C4-2B (cell line): ENCODE measurements around the gene ABCD4.

Experiments
- CTCF ChIP-seq: fragments of 450-650 bp; conservative IDR thresholded peaks from 2 replicates; pipeline ENCODE4 v1.5.1; 2017; ENCODE audit warnings: mild to moderate bottlenecking
- ZFX ChIP-seq: fragments of 450-650 bp; IDR thresholded peaks from 2 replicates; pipeline ENCODE4 v1.6.1; 2017

GRCh38 chr14:74259513-74259912 is 43.2 kb downstream of the ABCD4 start:
- TF ChIP-seq CTCF (no peak), ZFX (no peak)
